ENCODE measurements around the gene CYP2F1. TPM values are rescaled to one million over a fixed set of nuclear protein-coding genes. Genes with fewer than 3 reads are reported as not detected.

CYP2F1 gene
- total RNA-seq, 1 experiment from 2014 or later, result not detected

DNA sequence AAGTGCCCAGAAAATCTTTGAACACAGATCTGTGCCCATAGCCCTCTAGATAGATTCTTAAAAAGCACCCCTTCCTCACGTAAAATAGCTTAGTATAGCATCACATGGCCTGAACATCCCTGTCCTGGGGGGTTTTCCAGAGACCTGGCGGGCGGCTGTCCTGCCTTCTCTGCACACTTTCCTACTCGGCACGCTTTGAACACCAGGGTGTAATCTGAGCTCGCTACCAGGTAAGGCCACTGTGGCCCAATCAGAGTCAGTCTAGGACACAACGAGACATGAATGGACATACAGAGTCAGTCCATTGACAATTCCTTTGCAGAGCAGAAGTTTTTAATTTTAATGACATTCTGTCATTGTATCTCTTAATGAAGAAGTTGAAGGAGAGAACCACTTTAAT, 17.9 kb upstream of the CYP2F1 start:
- POLR2A ChIA-PET, result no interaction called here
- no peak for DNase-seq (ENCODE audit: low read depth, low spot score)
- intact Hi-C loops (cut with micrococcal nuclease), result no loop called here

DNA sequence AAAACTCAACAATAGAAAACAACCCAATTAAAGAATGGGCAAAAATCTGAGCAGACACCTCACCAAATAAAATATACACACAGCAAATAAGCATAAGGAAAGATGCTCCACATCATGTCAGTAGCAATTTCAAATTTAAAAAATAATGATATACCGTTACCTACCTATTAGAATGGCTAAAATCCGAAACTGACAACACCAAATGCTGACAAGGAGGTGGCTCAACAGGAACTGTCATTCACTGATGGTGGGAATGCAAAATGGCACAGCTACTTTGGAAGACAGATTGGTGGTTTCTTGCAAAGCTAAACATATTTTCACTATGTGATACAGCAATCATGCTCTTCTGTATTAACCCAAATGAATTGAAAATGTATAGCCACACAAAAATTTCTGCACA, 16.9 kb upstream of the CYP2F1 start:
- no peak for ATAC-seq
- TF ChIP-seq CBX3 (IDR thresholded peaks at IDR 0.05; ENCODE audit: low read depth), result no peak
- TF ChIP-seq EZH2phosphoT487 (IDR thresholded peaks at IDR 0.05; ENCODE audit: borderline replicate concordance), result no peak
- TF ChIP-seq ZNF274 (IDR thresholded peaks at IDR 0.05; ENCODE audit: low read depth, low read length), result no peak
- TF ChIP-seq, protein P1, sequence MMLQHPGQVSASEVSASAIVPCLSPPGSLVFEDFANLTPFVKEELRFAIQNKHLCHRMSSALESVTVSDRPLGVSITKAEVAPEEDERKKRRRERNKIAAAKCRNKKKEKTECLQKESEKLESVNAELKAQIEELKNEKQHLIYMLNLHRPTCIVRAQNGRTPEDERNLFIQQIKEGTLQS (IDR thresholded peaks at IDR 0.05), result no peak
- no peak for TF ChIP-seq JUND (IDR thresholded peaks at IDR 0.05)
- no peak for TF ChIP-seq POLR2A (IDR thresholded peaks at IDR 0.05; ENCODE audit: borderline replicate concordance, extremely low read depth, insufficient read depth, insufficient read length)
- TF ChIP-seq CEBPB (IDR thresholded peaks at IDR 0.05; ENCODE audit: low read depth), result no peak
- Histone ChIP-seq H3K4me1 (ENCODE audit: control insufficient read depth in 1 of 2, insufficient read depth in 2 of 2, low read length in 2 of 2) (no peaks in the 10 kb centered on the region), H3K79me2 (ENCODE audit: insufficient read depth, low read length) (no peaks in the 10 kb centered on the region), H3K27ac (ENCODE audit: low read depth, low read length) (no peak overlapping the region), H3K9me3 (ENCODE audit: control insufficient read depth in 1 of 2, insufficient read depth in 1 of 2, low read depth in 1 of 2, low read length in 2 of 2) (no peaks in the 10 kb centered on the region), H3K9ac (ENCODE audit: low read length) (no peak overlapping the region), H4K20me1 (ENCODE audit: insufficient read depth) (no peaks in the 10 kb centered on the region), H2AFZ (ENCODE audit: low read depth, low read length, poor library complexity, severe bottlenecking) (no peak overlapping the region), H3K36me3 (ENCODE audit: control insufficient read depth in 1 of 2, insufficient read depth in 2 of 2, low read length in 2 of 2) (no peaks in the 10 kb centered on the region), H3K27me3 (ENCODE audit: insufficient read depth, low read length) (peaks cover 4% of the 10 kb centered on the region; the same call in 1 of the 2 replicates), H3K9me2 (ENCODE audit: insufficient read depth) (no peaks in the 10 kb centered on the region), H3K4me2 (ENCODE audit: low read length) (no peak overlapping the region), H3K4me3 (replicated peaks in 1 of 2; ENCODE audit: low read depth in 1 of 2, low read length in 2 of 2) (no peak overlapping the region)
- ChIA-PET CTCF (no interaction called here), RAD21 (ENCODE audit: low non-redundant PET in 1 of 2, low total read pairs in 2 of 2, uncharacterized antibody in 2 of 2, unreplicated experiment in 2 of 2) (no interaction called here), POLR2A (no interaction called here)
- no TSS peak for BruUV-seq (replicated peaks)
- no peak for DNase-seq (ENCODE audit: low read depth, low spot score)
- intact Hi-C loops (cut with micrococcal nuclease), result no loop called here

More for the DNA sequence above, 17.9 kb upstream of the CYP2F1 start:
- no peaks in the 10 kb centered on the region for H3K9me2 ChIP-seq (ENCODE audit: insufficient read depth)
- no TSS peak for BruUV-seq (replicated peaks)
- TF ChIP-seq CEBPB (IDR thresholded peaks at IDR 0.05; ENCODE audit: low read depth) (no peak), POLR2AphosphoS5 (IDR thresholded peaks at IDR 0.05; ENCODE audit: low read depth, low read length) (no peak)
- no peaks in the 10 kb centered on the region for H3K36me3 ChIP-seq (ENCODE audit: control insufficient read depth in 1 of 2, insufficient read depth in 2 of 2, low read length in 2 of 2)
- no peaks in the 10 kb centered on the region for H3K4me1 ChIP-seq (ENCODE audit: control insufficient read depth in 1 of 2, insufficient read depth in 2 of 2, low read length in 2 of 2)
- H3K4me2 ChIP-seq (ENCODE audit: low read length), result no peak overlapping the region
- H4K20me1 ChIP-seq (ENCODE audit: insufficient read depth), result no peaks in the 10 kb centered on the region
- H3K27me3 ChIP-seq (ENCODE audit: insufficient read depth, low read length), result peaks cover 7% of the 10 kb centered on the region; the same call in 1 of the 2 replicates
- no peak overlapping the region for H3K27ac ChIP-seq (ENCODE audit: low read depth, low read length)
- ChIA-PET CTCF (no interaction called here), RAD21 (ENCODE audit: low non-redundant PET in 1 of 2, low total read pairs in 2 of 2, uncharacterized antibody in 2 of 2, unreplicated experiment in 2 of 2) (no interaction called here)
- no peaks in the 10 kb centered on the region for H3K9me3 ChIP-seq (ENCODE audit: control insufficient read depth in 1 of 2, insufficient read depth in 1 of 2, low read depth in 1 of 2, low read length in 2 of 2)
- no peak overlapping the region for H2AFZ ChIP-seq (ENCODE audit: low read depth, low read length, poor library complexity, severe bottlenecking)
- H3K79me2 ChIP-seq (ENCODE audit: insufficient read depth, low read length), result no peaks in the 10 kb centered on the region
- no peak overlapping the region for H3K4me3 ChIP-seq (replicated peaks in 1 of 2; ENCODE audit: low read depth in 1 of 2, low read length in 2 of 2)
- H3K9ac ChIP-seq (ENCODE audit: low read length), result no peak overlapping the region
- ATAC-seq, result 0 out of 2 replicates have a peak, but pooled peaks have one; percentile 36
